ENCODE data around the gene PEG3. TPM values are rescaled to one million over a fixed set of nuclear protein-coding genes. Genes with fewer than 3 reads are reported as not detected.

PEG3 gene
- total and polyA plus RNA-seq, 2 of the 13 experiments (the other 11 are each of a cell fraction or from before 2014, with no cell fraction given) = 217 to 394 TPM

DNA sequence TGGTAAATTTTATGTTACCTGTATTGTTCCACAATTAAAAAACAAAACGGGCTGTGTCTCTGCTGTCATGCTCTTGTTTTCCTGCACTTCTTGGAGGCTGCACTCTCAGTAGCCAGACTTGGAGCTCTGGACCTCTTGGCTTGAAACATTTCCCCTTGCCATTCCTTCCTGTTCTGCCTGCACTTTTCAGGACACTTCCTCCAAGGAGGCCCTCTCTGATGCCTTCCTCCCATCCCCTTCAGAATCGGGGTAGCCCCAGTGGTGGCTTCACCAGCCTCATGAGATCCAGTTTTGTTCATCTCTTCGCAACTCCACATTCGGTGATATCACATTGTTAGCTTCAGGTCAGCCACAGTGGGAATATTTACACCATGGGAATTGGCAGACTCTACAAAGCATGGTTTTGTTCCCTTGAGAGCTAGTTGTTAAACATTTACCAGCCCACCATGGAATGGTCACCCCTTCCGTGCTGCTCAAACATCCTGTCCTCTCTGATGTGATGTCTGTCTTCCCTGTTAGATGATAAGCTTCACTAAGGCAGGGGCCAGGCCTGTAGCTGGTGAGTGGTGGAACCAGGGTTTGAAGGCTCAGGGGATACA lies 40.2 kb upstream of the PEG3 start (continued):
- TF ChIP-seq KMT2A (CRISPR knock-in tag; IDR thresholded peaks at IDR 0.05) (peak; percentile 18; the same call in 1 of the 2 replicates), CENPT (CRISPR knock-in tag; IDR thresholded peaks at IDR 0.05; ENCODE audit: low read depth) (no peak), ZNF589 (CRISPR knock-in tag; conservative IDR thresholded peaks at IDR 0.05) (no peak), ZNF17 (CRISPR knock-in tag; IDR thresholded peaks at IDR 0.05) (no peak), LCORL (IDR thresholded peaks at IDR 0.05) (no peak), LCORL (CRISPR knock-in tag; IDR thresholded peaks at IDR 0.05) (peak; percentile 73), ZNF20 (CRISPR knock-in tag; IDR thresholded peaks at IDR 0.05) (peak; percentile 81; the same call in 1 of the 2 replicates), ZBTB7B (CRISPR knock-in tag; IDR thresholded peaks at IDR 0.05) (peak; percentile 41; the same call in 1 of the 2 replicates), TFE3 (CRISPR knock-in tag; IDR thresholded peaks at IDR 0.05) (peak; percentile 82), ZNF232 (CRISPR knock-in tag; IDR thresholded peaks at IDR 0.05; ENCODE audit: borderline replicate concordance) (no peak), NR1H2 (CRISPR knock-in tag; IDR thresholded peaks at IDR 0.05; ENCODE audit: borderline replicate concordance, low read depth) (no peak), ZBTB14 (CRISPR knock-in tag; IDR thresholded peaks at IDR 0.05) (no peak), ARNT2 (CRISPR knock-in tag; IDR thresholded peaks at IDR 0.05; ENCODE audit: low read depth) (no peak), SMAD1 (CRISPR knock-in tag; IDR thresholded peaks at IDR 0.05; ENCODE audit: borderline replicate concordance, low read depth) (no peak), ATF2 (CRISPR knock-in tag; IDR thresholded peaks at IDR 0.05) (peak; percentile 73; the same call in 1 of the 2 replicates), YY1 (IDR thresholded peaks at IDR 0.05; ENCODE audit: insufficient read depth, insufficient replicate concordance, low read depth, low read length) (peak; percentile 28), FOXP1 (IDR thresholded peaks at IDR 0.05) (no peak), FOXP1 (CRISPR knock-in tag; IDR thresholded peaks at IDR 0.05) (peak; percentile 65), ZNF253 (CRISPR knock-in tag; IDR thresholded peaks at IDR 0.05; ENCODE audit: borderline replicate concordance) (0 out of 2 replicates have a peak, but pooled peaks have one; percentile 40), MEIS2 (CRISPR knock-in tag; IDR thresholded peaks at IDR 0.05) (peak; percentile 82), BRD4 (CRISPR knock-in tag; IDR thresholded peaks at IDR 0.05) (peak; percentile 77; the same call in 1 of the 2 replicates), ZNF33A (CRISPR knock-in tag; IDR thresholded peaks at IDR 0.05; ENCODE audit: borderline replicate concordance) (no peak), ZNF362 (CRISPR knock-in tag; IDR thresholded peaks at IDR 0.05; ENCODE audit: borderline replicate concordance) (peak; percentile 50)
- TF ChIP-seq, protein P1, sequence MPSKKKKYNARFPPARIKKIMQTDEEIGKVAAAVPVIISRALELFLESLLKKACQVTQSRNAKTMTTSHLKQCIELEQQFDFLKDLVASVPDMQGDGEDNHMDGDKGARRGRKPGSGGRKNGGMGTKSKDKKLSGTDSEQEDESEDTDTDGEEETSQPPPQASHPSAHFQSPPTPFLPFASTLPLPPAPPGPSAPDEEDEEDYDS (CRISPR knock-in tag; IDR thresholded peaks at IDR 0.05) = peak; percentile 99

Measured in HepG2 (cell line).